Measurements from ENCODE around the gene SNRNP35.

GRCh38 chr12:123478069-123478468, 20.1 kb downstream of the SNRNP35 start:
- TF ChIP-seq NR1H2 (CRISPR knock-in tag; IDR thresholded peaks at IDR 0.05), result no peak
- TF ChIP-seq PHF8 (IDR thresholded peaks at IDR 0.05; ENCODE audit: borderline replicate concordance, low read length), result no peak
- TF ChIP-seq E2F4 (CRISPR knock-in tag; IDR thresholded peaks at IDR 0.05; ENCODE audit: low read depth), result no peak
- no peak for TF ChIP-seq RBM15 (IDR thresholded peaks at IDR 0.05; ENCODE audit: insufficient read depth, low read length)
- TF ChIP-seq, protein P1, sequence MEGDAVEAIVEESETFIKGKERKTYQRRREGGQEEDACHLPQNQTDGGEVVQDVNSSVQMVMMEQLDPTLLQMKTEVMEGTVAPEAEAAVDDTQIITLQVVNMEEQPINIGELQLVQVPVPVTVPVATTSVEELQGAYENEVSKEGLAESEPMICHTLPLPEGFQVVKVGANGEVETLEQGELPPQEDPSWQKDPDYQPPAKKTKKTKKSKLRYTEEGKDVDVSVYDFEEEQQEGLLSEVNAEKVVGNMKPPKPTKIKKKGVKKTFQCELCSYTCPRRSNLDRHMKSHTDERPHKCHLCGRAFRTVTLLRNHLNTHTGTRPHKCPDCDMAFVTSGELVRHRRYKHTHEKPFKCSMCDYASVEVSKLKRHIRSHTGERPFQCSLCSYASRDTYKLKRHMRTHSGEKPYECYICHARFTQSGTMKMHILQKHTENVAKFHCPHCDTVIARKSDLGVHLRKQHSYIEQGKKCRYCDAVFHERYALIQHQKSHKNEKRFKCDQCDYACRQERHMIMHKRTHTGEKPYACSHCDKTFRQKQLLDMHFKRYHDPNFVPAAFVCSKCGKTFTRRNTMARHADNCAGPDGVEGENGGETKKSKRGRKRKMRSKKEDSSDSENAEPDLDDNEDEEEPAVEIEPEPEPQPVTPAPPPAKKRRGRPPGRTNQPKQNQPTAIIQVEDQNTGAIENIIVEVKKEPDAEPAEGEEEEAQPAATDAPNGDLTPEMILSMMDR (IDR thresholded peaks at IDR 0.05 in 2 of 3, conservative IDR thresholded peaks at IDR 0.05 in 1 of 3; ENCODE audit: insufficient read depth in 2 of 3, low read depth in 1 of 3, low read length in 3 of 3), result no peak
- no peak for TF ChIP-seq CHD7 (IDR thresholded peaks at IDR 0.05; ENCODE audit: low read depth, low read length)
- no peak for TF ChIP-seq ZNF583 (CRISPR knock-in tag; IDR thresholded peaks at IDR 0.05)
- no peak for TF ChIP-seq CHD4 (IDR thresholded peaks at IDR 0.05; ENCODE audit: insufficient read depth, insufficient replicate concordance, low read depth, low read length, poor library complexity, severe bottlenecking)
- no peak for TF ChIP-seq PTRF (tag; IDR thresholded peaks at IDR 0.05)
- TF ChIP-seq HDGF (IDR thresholded peaks at IDR 0.05), result no peak
- no peak for TF ChIP-seq SMAD1 (IDR thresholded peaks at IDR 0.05; ENCODE audit: low read depth, low read length, partially characterized antibody)
- TF ChIP-seq KDM1A (IDR thresholded peaks at IDR 0.05), result no peak

Data from K562 (cell line).